Epithelial cell of esophagus (primary cell): ENCODE data around the gene ANTXRL.
"Not testable (repeated sequence)": the region's sequence is repeated elsewhere in the genome, so short reads cannot be mapped to it uniquely, and the experiment has no call there.

Experiments used
- DNase-seq: peaks from one replicate; pipeline ENCODE4 v3.0.0; 2010; ENCODE audit warnings: low read depth
- H3K4me3 ChIP-seq: 2 replicates; pipeline ENCODE4 v1.5.1; 2011; ENCODE audit warnings: mild to moderate bottlenecking, low read length, control low read depth
- TF ChIP-seq, protein P1 (sequence below): IDR thresholded peaks from 2 replicates; pipeline ENCODE4 v1.5.1; 2011; ENCODE audit warnings: low read depth, mild to moderate bottlenecking, low read length, control low read depth, inconsistent platforms; ENCODE audit not compliant: insufficient read depth; ENCODE audit errors: missing control alignments

The ANTXRL gene

GRCh38 chr10:46251857-46252847 is 34.6 kb upstream of the ANTXRL start:
- TF ChIP-seq, protein P1, sequence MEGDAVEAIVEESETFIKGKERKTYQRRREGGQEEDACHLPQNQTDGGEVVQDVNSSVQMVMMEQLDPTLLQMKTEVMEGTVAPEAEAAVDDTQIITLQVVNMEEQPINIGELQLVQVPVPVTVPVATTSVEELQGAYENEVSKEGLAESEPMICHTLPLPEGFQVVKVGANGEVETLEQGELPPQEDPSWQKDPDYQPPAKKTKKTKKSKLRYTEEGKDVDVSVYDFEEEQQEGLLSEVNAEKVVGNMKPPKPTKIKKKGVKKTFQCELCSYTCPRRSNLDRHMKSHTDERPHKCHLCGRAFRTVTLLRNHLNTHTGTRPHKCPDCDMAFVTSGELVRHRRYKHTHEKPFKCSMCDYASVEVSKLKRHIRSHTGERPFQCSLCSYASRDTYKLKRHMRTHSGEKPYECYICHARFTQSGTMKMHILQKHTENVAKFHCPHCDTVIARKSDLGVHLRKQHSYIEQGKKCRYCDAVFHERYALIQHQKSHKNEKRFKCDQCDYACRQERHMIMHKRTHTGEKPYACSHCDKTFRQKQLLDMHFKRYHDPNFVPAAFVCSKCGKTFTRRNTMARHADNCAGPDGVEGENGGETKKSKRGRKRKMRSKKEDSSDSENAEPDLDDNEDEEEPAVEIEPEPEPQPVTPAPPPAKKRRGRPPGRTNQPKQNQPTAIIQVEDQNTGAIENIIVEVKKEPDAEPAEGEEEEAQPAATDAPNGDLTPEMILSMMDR = no peak
- DNase-seq = no peak
- H3K4me3 ChIP-seq = no peak overlapping the region

DNA sequence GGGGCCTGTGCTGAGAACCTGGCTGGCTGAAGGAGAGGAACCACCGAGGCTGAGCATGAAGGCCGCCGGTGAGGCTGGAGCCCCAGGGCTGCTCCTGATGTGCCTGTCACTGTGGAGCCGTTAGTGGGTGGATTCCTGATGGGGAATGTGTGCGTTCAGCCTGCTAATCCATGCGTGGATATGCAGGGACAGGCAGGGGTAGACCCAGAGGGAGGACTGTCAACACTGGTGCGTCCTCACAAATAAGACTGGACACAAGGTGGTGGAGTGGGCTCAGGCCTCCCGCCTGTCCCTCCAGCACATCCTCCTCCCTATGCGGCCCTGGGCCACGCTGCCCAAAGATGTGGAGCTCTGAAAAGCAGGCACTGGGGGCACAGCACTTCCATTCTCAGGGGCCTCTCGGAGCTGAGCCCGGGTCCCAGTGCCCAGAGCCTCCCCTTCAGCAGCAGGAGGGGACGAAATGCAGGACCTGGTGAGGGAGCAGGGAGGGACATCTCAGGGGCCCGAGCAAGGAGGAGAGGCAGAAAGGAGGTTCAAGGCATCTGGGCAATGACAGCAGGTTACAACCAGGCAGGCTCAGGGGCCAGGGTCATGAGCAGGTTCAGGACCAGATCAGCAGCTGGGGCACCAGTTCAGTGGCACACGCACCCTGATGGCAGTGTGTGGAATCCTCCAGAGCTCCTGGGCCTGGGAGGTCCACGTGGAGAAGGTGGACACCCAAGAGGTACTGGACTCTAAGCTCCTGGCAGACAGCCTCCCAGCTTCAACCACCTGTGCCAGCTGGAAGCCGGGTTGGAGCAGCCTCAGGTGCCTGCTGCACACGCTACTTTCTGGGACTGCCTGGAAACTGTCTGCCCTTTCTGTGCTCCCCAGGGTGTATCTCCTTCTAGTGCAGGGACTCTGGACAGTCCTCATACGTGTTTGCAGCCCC is 33.5 kb upstream of the ANTXRL start:
- DNase-seq = no peak
- no peak overlapping the region for H3K4me3 ChIP-seq
- TF ChIP-seq, protein P1 = no peak

GRCh38 chr10:46254007-46254383 is 32.8 kb upstream of the ANTXRL start:
- no peak overlapping the region for H3K4me3 ChIP-seq
- TF ChIP-seq, protein P1 = no peak
- DNase-seq = no peak

GRCh38 chr10:46254467-46254866 is 32.3 kb upstream of the ANTXRL start:
- no peak overlapping the region for H3K4me3 ChIP-seq
- DNase-seq = no peak
- TF ChIP-seq, protein P1 = no peak

DNA sequence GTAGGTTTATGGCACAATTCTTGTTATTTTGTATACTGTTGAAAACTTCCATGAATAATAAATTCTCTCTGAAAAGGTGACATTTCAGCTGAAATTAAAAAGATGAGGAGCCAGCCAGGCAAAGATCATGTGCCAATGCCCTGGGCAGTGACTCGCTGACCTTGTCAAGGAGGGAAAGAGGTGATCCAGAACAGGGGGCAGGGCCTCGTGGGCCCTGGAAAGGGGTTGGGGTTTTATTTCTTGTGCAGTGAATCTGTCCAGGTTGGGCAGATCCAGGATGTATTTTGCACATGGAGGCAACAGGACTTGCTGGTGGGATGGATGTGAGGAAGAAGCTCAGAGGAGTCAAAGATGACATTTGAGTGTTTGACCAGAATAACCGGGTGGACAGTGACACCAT is 31.6 kb upstream of the ANTXRL start:
- DNase-seq, H3K4me3 ChIP-seq: not testable (repeated sequence)

- no peak overlapping the region for H3K4me3 ChIP-seq
- DNase-seq = peak; percentile 56
- TF ChIP-seq, protein P1 = peak; percentile 63
These were observed 30.7 kb upstream of the ANTXRL start for GRCh38 chr10:46255801-46256747.
